GM12878 (cell line): ENCODE measurements around the gene IPO5. TPM values are rescaled to one million over a fixed set of nuclear protein-coding genes. Genes with fewer than 3 reads are reported as not detected.

ENCODE experiments used
- BCL11A ChIP-seq: IDR thresholded peaks from 2 replicates; pipeline ENCODE4 v1.6.1; 2011; ENCODE audit warnings: low read depth, low read length
- BHLHE40 ChIP-seq, 2 experiments: fragments of 450-650 bp in 1 of 2; IDR thresholded peaks; 2 replicates each; pipeline ENCODE4 v1.6.1; 2011 to 2017; ENCODE audit warnings: low read depth in 2 of 2, borderline replicate concordance in 1 of 2, improper control_type of control experiment in 1 of 2, low read length in 1 of 2, mild to moderate bottlenecking in 1 of 2
- CEBPZ ChIP-seq: fragments of 150-350 bp; IDR thresholded peaks from 2 replicates; pipeline ENCODE4 v1.6.1; 2016; ENCODE audit warnings: low read depth, low read length
- CHD2 ChIP-seq: IDR thresholded peaks from 2 replicates; pipeline ENCODE4 v1.6.1; 2011; ENCODE audit warnings: low read depth, low read length, improper control_type of control experiment, borderline replicate concordance
- HDGF ChIP-seq: fragments of 450-650 bp; IDR thresholded peaks from 2 replicates; pipeline ENCODE4 v1.6.1; 2016; ENCODE audit warnings: antibody characterized with exemption
- IKZF1 ChIP-seq: fragments of 450-650 bp; conservative IDR thresholded peaks from 2 replicates; pipeline ENCODE4 v1.6.1; 2017; ENCODE audit warnings: antibody characterized with exemption, mild to moderate bottlenecking
- IRF4 ChIP-seq: IDR thresholded peaks from 2 replicates; pipeline ENCODE4 v1.6.1; 2011; ENCODE audit warnings: low read depth, low read length
- KDM1A ChIP-seq: fragments of 200-600 bp; sonication (generic); IDR thresholded peaks from 2 replicates; pipeline ENCODE4 v1.6.1; 2016; ENCODE audit warnings: borderline replicate concordance
- MEF2A ChIP-seq: IDR thresholded peaks from 2 replicates; pipeline ENCODE4 v1.6.1; 2011; ENCODE audit warnings: low read depth, mild to moderate bottlenecking, low read length, moderate library complexity; ENCODE audit not compliant: insufficient read depth
- NFYB ChIP-seq: IDR thresholded peaks from 2 replicates; pipeline ENCODE4 v1.6.1; 2011; ENCODE audit warnings: low read depth, mild to moderate bottlenecking, low read length, improper control_type of control experiment, moderate library complexity; ENCODE audit not compliant: insufficient read depth
- NR2C1 ChIP-seq: fragments of 450-650 bp; IDR thresholded peaks from 2 replicates; pipeline ENCODE4 v1.6.1; 2017; ENCODE audit warnings: antibody characterized with exemption, mild to moderate bottlenecking, moderate library complexity
- RAD51 ChIP-seq: fragments of 450-650 bp; IDR thresholded peaks from 2 replicates; pipeline ENCODE4 v1.6.1; 2016; ENCODE audit warnings: moderate library complexity, mild to moderate bottlenecking, inconsistent platforms
- SPI1 ChIP-seq: IDR thresholded peaks from 2 replicates; pipeline ENCODE4 v1.6.1; 2011; ENCODE audit warnings: low read depth, mild to moderate bottlenecking, low read length, moderate library complexity, borderline replicate concordance; ENCODE audit not compliant: insufficient read depth
- SREBF1 ChIP-seq: IDR thresholded peaks from 2 replicates; pipeline ENCODE4 v1.6.1; 2012; ENCODE audit warnings: mild to moderate bottlenecking, low read length
- TCF7 ChIP-seq: IDR thresholded peaks from 2 replicates; pipeline ENCODE4 v1.6.1; 2014; ENCODE audit warnings: antibody characterized with exemption, borderline replicate concordance
- USF2 ChIP-seq: IDR thresholded peaks from 2 replicates; pipeline ENCODE4 v1.6.1; 2011; ENCODE audit warnings: low read depth, low read length, improper control_type of control experiment, borderline replicate concordance
- ZBTB40 ChIP-seq: fragments of 450-650 bp; IDR thresholded peaks from 2 replicates; pipeline ENCODE4 v1.6.1; 2016; ENCODE audit warnings: mild to moderate bottlenecking, moderate library complexity, borderline replicate concordance
- ZNF592 ChIP-seq: fragments of 450-650 bp; IDR thresholded peaks from 2 replicates; pipeline ENCODE4 v1.6.1; 2017; ENCODE audit warnings: mild to moderate bottlenecking, moderate library complexity
- polyA plus RNA-seq, 11 experiments: library from polyadenylated mRNA; depleted of rRNA in 4 of 11; unstranded in 6 of 11; stranded (reverse) in 5 of 11; fragments of >200 nt; fragmentation: Nextera tagmentation in 4 of 11; fragmentation: Illumina TruSeq in 1 of 11; extraction: Ambion mirVana in 4 of 11; extraction: Trizol in 1 of 11; gene quantifications; 1 replicate in 1 of 11; 2 replicates in 10 of 11; pipeline versions ENCODE4 v1.2.1 to v1.2.3, GENCODE V29; 2011 to 2016; ENCODE audit warnings: inconsistent platforms in 2 of 11, missing spikeins in 2 of 11, low read depth in 1 of 11
- total RNA-seq, 4 experiments: library from RNA; depleted of rRNA in 3 of 4; stranded (reverse); fragments of >200 nt in 3 of 4; fragmentation: Illumina TruSeq in 1 of 4; extraction: Trizol in 1 of 4; gene quantifications; 2 replicates each; pipeline versions ENCODE4 v1.2.1 to v1.2.3, GENCODE V29; 2013 to 2021

The IPO5 gene
- total and polyA plus RNA-seq, 10 of the 15 experiments (the other 5 are each of a cell fraction or from before 2014, with no cell fraction given) = 45.7 to 196 (median 134) TPM

- TF ChIP-seq ZBTB40 = no peak
- no peak for TF ChIP-seq NR2C1
- no peak for TF ChIP-seq CEBPZ
- peak; percentile 38; the same call in 1 of the 2 replicates for TF ChIP-seq IRF4
- 0 out of 2 replicates have a peak, but pooled peaks have one; percentile 51 for TF ChIP-seq NFYB
- TF ChIP-seq IKZF1 = 0 out of 2 replicates have a peak, but pooled peaks have one; percentile 15
- TF ChIP-seq KDM1A = no peak
- TF ChIP-seq TCF7 = no peak
- TF ChIP-seq BCL11A = no peak
- no peak for TF ChIP-seq SREBF1
- TF ChIP-seq RAD51 = peak; percentile 96
- no peak for TF ChIP-seq ZNF592
- TF ChIP-seq USF2 = peak; percentile 52
- TF ChIP-seq HDGF = no peak
- TF ChIP-seq BHLHE40 (IDR thresholded peaks at IDR 0.05; ENCODE audit: borderline replicate concordance in 1 of 2, low read depth in 2 of 2, low read length in 1 of 2) = peak in 1 of 2 experiments; percentile 69; a peak in 2 of 4 replicates
- TF ChIP-seq CHD2 = no peak
- no peak for TF ChIP-seq MEF2A
- TF ChIP-seq SPI1 = peak; percentile 97
Observed at GRCh38 chr13:97986835-97987234, 33.4 kb downstream of the IPO5 start (continued).
